ENCODE data around the gene NKTR.

Gene NKTR

GRCh38 chr3:42662813-42663535 lies 62.5 kb downstream of the NKTR start:
- no peak for DNase-seq

GRCh38 chr3:42663581-42664437 lies 63.3 kb downstream of the NKTR start:
- DNase-seq, result no peak

DNA sequence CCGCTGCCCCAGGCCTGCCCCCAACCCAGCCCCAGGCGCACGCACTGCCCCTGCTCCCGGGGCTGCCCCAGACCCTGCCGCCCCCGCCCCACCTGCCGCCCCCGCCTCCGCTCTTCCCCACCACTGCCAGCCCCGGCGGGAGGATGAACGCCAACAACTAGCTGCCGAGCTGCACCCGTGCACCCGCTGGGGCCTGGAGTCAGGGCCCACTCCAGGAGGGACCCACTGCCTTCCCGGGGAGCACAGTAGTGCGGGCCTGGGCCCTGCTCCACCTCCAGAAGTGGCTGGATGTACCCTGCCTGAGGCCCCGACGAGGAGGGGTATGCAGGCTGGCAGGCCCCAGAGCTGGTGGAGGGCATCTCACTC lies 63.9 kb downstream of the NKTR start:
- no peak for DNase-seq

DNA sequence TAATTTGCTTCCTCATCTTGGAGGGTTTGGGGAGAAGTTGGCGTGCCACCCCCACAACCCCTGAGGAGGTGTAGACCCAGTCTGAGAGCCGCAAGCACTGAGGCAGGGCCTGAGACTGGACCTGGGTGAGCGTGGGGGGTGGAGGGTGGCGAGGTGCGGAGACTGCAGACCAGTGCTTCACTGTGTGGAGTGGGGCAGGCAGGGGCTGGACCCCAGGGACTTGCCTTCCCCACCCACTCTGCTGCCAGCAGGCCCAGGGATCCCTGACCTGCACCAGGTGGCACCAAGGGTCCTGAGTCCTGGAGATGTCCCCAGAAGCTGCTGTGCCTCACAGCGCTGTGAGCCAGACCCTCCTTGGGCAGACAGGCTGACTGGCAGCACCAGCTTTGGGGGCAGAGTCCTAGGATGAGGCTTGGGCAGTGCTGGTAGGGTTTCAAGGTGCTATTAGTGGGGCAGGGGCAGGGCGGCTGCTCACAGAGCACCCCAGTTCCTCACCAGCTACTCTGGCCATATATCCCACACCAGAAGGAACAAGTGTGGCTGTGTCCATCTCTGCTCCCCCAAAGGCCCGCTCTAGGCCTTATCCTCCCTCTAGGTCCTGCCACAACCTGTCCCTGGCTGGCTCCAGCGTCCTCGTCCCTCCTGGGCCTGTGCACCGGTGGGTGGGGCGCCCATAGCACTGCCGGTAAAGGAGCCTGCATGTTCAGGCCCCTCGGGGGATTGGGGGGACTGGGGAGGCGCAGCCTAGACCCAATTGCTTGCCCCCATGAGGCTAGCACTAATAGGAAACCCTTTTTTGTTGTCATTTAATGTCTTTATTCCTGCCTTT lies 64.8 kb downstream of the NKTR start:
- DNase-seq, result no peak

GRCh38 chr3:42666022-42666421 lies 65.5 kb downstream of the NKTR start:
- DNase-seq, result no peak

GRCh38 chr3:42666577-42666998 lies 66.1 kb downstream of the NKTR start:
- DNase-seq, result no peak

DNA sequence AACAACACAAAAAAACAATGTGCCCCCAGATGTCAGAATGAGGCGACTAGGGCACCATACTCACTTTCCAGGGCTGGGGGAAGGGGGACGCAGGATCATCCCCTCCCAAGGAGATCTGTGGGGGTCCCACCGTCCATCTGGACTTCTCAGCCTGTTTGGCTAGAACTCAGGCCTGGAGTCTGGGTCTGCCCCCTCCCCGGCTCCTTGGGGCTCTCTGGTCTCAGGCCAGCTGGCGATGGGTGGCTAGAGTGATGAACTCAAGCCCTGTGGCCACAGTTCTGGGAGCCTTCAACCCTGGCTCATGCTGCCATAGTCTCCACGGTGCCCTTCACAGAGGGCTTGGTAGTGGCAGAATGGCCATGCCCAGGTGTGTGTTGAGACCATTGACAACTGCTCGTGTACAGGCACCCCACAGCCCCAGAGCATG lies 66.6 kb downstream of the NKTR start:
- no peak for DNase-seq

DNA sequence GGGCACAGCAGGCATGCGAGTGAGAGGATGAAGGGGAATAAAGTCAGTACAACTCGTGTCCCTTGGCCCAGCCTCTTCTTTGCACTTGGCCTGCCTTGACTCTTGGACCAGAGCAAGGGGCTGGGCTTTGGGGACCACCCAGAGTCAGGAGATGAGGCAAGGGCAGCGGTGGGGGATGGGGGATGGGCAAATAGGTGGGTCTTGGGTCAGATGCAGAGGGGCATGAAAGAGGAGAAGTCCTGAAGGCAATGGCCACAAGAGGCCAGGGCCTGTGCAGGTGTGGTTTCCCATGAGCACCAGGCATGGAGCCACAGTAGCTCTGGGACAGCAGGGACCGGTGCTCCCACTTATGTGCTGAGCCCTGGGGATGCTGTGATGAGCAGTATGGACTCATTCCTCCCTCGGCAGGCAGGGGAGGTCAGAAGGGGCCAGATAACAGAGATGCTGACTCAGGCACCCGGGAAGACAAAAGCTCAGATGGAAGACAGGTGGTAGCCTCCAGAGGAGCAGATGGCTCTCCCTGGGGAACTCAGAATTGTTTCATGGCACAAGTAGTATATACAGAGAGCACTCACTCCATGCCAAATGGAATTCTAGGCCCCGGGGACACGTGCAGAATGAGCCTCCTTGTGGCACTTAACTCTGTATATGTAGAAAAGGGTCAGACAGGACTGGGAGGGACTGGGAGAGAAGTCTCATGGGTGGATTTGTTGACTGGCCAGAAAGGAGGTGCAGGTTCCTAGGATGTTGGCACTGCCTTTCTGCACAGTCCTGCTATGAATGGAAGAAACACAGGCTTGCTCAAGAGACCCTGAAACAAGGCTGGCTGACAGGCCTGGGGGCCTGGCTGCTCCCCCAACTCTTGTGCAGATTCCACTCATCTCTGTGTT lies 67.3 kb downstream of the NKTR start:
- no peak for DNase-seq

DNA sequence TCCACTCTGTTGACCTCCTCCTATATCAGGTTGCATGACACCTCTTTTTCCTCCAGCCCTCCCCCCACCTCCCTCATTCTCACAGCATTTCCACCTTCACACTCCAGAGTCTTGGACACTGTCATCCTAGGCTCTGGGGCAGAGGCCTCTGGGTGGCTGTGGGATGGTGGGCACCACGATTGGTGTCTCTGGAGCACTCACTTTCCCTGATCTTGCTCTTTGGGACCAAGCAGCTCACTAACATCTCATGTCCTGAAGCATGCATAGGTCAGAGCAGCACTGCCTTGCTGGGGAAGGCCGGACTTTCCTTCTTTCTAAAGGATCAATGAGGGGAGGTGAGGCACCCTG lies 67.9 kb downstream of the NKTR start:
- no peak for DNase-seq

DNA sequence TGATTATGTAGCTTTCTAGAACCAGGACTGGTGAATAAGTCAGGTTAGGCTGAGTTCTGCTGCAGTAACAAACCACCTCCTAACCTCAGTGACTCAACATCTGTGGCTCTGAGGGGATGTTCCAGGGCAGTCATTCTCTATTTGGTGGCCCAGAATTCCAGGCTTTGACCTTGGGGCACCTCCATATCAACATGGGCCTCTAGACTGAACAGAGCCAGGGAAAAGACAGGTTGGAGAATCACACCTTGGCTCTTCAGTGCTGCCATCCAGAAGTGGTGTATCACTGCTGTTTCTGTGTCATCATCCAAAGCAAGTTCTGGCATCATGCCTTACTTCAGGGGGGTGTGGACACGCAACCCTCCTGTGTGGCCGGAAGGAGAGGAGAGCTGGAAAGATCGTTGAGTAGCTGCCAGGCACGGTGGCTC lies 68.3 kb downstream of the NKTR start:
- DNase-seq, result no peak

DNA sequence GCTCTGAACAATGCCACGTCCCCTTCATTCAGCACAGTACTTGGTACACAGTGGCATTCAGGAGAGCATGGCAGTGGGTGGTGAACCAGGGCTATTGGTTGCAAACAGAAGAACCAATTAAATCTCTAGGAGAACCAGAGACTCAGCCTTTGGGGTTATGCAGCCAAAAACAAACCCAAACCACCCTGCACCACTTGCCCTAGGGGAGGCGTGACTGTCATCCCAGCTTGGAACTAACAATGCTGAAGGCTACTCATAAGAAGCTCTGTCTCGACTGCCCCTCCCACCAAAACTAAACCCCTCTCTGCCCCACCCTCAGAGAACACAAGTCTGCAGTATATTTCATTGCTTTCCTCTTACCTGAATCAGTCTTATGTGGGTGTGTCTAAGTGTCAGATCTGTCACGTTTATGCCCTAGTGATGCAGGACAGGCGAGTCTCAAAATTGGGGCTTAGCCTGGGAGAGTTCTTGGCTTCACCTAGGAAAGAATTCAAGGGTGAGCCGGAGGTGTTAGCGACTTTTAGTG lies 69.6 kb downstream of the NKTR start:
- no peak for DNase-seq

- DNase-seq, result no peak
Observed at GRCh38 chr3:42670670-42671069, 70.2 kb downstream of the NKTR start.

DNA sequence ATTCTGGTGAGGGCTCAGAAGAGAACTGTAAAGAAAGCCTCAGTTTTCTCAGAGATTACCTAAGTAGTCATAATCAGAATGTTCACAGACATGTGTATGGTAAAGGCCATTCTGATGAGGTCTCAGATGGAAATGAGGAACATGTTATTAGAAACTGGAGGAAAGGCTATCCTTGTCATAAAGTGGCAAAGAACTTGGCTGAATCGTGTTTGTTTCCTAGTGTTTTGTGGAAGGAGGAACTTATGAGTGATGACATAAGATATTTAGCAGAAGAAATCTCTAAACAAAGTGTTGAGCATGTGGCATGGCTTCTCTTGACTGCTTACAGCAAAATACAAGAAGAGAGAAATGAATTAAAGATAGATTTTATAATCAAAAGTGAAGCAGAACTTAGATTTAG lies 72.0 kb downstream of the NKTR start:
- DNase-seq, result peak; percentile 70 to 77

DNA sequence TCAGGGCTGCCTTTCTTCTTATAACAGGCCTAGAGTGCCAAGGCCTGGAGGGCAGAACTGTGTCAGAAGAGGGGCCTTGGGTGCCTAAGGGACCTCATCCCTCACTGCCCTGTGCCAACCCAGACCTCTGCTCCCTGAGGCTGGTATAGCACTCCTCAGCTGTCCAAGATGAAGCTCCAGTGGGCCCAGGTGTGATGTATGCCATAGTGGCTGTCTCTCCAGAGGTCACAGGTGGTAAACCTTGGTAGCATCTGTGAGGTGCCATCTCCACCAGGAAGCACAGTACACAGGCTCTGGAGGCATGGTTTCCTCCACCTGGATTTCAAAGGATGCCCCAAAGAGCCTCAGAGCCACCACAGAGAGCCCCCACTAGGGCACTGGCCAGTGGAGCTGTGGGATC lies 72.6 kb downstream of the NKTR start:
- DNase-seq, result no peak

GRCh38 chr3:42674146-42674545 lies 73.7 kb downstream of the NKTR start:
- DNase-seq, result no peak

- no peak for DNase-seq
Observed at GRCh38 chr3:42675909-42676308, 75.4 kb downstream of the NKTR start.

- no peak for DNase-seq
Observed at GRCh38 chr3:42678447-42678846, 78.0 kb downstream of the NKTR start.

DNA sequence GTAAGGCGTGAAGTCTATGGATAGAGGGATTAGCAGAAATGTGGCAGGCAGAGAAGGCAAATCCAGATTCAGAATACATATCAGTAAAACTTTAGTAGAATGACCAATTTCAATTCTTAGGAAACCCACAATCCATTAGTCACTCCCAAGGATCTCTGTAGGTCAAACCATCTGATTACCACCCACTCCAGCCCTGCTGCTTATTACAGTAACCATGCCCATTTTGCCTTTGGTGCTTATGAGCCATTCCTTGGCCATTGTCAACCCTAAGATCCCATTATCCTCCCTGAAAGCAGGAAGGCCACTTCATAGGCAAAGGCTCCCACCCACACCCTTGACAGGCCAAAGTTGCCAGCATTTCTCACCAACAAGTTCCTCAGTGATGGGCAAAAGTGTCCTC lies 79.8 kb downstream of the NKTR start:
- peak; percentile 49 to 79 for DNase-seq

DNA sequence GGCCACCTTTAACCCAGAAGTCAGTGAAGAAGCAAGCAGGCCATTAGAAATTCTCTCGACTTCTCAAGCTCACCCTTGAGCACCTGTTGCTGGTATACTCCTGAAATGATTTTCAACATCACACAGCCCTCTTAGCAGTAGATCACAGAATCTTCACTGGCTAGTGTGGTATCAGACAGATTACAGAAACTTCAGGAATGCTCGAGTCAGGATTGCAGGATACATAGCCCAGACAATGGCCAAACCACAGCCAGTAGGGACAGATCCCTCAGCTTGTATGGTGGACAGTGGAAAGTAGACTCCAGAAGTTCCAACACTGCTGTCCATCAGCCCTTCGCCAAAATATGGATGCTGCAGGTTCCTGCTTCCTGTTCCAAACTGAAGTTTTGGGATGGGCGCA lies 80.3 kb downstream of the NKTR start:
- no peak for DNase-seq

DNA sequence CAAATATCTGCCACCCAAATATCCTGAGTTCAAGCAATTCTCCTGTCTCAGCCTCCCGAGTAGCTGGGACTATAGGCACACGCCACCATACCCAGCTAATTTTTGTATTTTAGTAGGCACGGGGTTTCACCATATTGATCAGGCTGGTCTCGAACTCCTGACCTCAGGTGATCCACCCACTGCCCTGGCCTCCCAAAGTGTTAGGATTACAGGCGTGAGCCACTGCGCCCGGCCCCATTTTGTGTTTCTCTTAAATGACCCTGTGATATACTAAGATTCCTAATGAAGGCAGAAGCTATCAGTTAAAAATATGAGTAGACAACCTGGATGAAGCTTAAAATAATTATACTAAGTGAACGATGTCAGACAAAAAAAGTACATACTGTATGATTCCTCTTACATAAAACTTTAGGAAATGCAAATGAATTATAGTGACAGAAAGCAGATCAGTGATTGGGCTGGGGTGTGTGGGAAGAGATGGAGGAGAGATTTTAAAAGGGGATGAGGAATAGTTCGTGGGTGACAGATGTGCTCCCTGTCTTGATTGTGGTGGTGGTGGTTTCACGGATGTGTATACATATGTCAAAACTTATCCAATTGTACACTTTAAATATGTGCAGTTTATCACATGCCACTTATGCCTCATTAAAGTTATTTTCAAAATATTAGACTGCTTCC lies 81.0 kb downstream of the NKTR start:
- DNase-seq, result no peak

- no peak for DNase-seq
Observed at GRCh38 chr3:42682301-42683070, 82.0 kb downstream of the NKTR start.

All from inflammatory macrophage treated with lipopolysaccharide for 1 hour (primary cell).